Pulmonary artery endothelial cell (primary cell): Measurements from ENCODE around the gene NFIC. TPM values are rescaled to one million over a fixed set of nuclear protein-coding genes. Genes with fewer than 3 reads are reported as not detected.
"Not testable (repeated sequence)": the region's sequence is repeated elsewhere in the genome, so short reads cannot be mapped to it uniquely, and the experiment has no call there.

Experiments used
- DNase-seq: peaks from one replicate; pipeline ENCODE4 v3.0.0-alpha.2; 2011; ENCODE audit warnings: low read depth, low spot score
- total RNA-seq: library from RNA; depleted of rRNA; stranded (reverse); fragments of >200 nt; gene quantifications from 2 replicates; pipeline ENCODE4 v1.2.3, GENCODE V29; 2014

The NFIC gene
- total RNA-seq, 1 donor from 2014 or later = 31.9 TPM

DNA sequence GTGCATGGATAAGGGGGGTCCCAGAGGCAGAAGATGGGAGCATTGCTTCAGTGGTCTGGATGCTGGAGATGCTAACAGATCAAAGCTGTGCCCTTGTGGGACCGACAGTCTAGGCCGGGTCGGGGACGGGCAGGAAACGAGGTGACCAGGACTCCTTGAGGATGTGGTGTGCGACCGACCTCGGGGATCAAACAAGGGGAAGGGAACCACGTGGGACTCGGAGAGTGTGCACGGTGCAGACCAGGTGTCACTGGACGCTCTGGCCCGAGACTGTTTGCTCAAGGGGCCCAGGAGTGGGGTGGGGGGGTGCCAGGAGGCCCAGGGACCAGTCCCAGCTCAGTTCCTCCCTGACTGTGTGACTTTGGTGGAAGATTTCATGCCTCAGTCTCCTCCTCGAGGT is 6.0 kb downstream of the NFIC start:
- DNase-seq = no peak

- DNase-seq = no peak
Observed at GRCh38 chr19:3373971-3374368, 7.6 kb downstream of the NFIC start.

- no peak for DNase-seq
Observed at GRCh38 chr19:3374369-3375112, 8.2 kb downstream of the NFIC start.

- no peak for DNase-seq
Observed at GRCh38 chr19:3375221-3376090, 9.1 kb downstream of the NFIC start.

DNA sequence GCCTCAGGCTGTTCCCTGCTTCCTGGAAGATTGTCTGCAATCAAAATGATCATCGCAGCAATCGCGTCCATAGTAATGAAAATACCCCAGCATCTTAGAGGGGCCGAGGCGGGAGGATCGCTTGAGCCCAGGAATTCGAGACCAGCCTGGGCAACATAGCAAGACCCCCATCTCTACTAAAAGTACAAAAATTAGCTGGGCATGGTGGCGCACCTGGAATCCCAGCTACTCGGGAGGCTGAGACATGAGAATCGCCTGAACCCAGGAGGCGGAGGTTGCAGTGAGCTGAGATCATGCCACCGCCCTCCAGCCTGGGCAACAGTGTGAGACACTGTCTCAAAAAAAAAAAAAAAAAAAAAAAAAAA is 9.7 kb downstream of the NFIC start:
- not testable (repeated sequence) for DNase-seq

DNA sequence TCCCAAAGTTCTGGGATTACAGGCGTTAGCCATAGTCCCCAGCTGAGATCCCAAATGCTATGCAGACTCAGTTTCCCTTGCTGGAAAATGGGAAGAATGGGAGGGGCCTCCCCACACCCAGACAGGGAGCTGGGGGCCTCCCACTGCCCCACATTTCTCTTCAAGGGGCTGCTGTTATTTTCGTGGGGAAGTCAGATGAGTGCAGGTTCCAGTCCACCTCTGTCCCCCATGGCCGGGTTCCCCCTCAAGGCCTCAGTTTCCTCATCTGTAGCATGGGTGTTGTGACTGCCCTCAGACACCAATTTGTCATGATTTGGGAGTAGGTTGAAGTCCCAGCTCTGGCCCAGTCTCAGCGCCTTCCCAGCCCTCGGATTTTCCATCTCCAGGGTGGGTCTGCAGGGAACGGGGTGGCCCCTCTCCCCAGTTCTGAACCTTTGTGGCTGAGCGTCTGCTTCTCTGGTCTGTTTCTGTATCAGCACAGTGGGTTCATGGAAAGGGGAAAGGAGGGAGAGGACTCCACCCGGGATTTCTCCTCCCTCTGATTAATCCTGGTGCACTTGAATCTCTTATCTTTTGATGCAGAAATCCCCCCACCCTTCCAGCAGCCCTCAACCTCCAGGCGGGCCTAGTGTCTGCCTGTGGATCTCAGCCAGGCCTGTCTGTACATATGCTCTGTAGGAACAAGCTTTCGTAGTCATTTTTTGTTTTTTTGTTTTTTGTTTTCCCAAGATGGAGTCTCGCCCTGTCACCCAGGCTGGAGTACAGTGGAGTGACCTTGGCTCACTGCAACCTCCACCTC is 12.2 kb downstream of the NFIC start:
- DNase-seq = no peak

GRCh38 chr19:3380829-3381228 is 14.4 kb downstream of the NFIC start:
- no peak for DNase-seq

DNA sequence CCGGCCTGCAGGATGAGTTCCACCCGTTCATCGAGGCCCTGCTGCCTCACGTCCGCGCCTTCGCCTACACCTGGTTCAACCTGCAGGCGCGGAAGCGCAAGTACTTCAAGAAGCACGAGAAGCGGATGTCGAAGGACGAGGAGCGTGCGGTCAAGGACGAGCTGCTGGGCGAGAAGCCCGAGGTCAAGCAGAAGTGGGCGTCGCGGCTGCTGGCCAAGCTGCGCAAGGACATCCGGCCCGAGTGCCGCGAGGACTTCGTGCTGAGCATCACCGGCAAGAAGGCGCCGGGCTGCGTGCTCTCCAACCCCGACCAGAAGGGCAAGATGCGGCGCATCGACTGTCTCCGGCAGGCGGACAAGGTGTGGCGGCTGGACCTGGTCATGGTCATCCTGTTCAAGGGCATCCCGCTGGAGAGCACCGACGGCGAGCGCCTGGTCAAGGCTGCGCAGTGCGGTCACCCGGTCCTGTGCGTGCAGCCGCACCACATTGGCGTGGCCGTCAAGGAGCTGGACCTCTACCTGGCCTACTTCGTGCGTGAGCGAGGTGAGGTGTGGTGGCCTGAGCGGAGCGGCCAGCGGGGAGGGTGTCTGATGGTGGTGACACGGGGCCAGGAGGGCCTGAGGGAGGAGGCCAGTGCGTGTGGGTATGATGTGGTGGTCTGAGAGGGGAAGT is 15.5 kb downstream of the NFIC start:
- DNase-seq = no peak

- DNase-seq = no peak
Observed at GRCh38 chr19:3382460-3383100, 16.2 kb downstream of the NFIC start.

DNA sequence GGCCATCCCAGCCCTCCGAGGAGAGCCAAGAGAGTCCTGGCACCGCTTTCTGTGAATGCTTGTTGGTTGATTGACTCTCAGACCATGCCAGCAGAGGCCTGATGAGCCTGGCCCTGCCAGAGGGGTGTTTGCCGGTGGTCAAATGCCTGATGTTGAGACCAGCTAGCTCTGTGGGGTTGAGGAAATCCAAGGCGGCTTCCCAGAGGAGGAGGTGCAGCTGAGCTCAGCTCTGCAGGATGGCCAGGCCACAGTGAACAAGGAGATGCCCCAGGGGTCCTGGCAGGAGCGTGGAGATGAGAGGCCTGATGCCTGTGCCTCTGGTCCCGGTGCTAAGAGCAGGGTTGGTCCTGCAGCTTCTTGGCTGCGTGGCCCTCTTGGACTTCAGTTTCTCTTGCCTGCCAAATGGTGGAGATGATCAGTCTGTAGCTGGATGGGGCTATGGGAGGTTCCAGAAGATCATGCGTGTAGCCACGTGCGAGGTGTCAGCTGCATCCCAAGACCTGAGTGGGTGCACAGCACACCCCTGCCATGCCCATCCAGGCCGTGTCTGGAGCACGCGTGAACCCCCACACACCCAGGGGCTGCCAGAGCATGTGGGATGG is 16.8 kb downstream of the NFIC start:
- no peak for DNase-seq

DNA sequence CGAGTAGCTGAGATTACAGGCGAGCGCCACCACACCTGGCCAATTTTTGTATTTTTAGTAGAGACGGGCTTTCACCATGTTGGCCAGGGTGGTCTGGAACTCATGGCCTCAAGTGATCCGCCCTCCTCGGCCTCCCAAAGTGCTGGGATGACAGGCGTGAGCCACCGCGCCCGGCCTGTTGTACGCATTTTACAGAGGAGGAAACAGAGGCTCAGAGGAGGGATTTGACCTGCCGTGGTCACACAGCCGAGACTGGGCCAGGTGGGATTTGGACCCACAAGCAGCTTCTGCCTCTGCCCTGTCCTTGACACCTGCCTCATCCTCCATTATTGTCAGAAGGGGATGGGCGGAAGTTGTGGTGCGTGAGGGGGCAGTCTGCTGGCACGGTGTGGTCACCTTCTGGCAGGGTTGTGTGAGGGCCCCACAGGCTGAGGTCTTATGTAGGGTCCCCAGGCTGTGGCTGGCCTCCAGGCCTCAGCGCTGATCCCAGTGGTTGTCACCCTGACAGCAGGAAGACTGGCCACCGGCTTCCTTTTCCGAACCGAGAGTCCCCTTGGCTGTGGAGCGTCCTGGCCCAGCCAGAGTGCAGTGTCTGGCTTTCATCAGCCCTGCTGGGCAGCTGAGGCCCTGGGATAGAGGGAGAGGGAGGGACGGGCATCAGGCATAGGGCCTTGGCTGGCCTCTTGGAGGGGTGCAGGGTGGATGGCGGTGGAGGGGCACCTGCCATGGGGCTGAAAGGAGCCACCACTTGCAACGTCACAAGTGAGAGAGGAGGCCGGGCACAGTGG is 20.3 kb downstream of the NFIC start:
- DNase-seq = no peak

DNA sequence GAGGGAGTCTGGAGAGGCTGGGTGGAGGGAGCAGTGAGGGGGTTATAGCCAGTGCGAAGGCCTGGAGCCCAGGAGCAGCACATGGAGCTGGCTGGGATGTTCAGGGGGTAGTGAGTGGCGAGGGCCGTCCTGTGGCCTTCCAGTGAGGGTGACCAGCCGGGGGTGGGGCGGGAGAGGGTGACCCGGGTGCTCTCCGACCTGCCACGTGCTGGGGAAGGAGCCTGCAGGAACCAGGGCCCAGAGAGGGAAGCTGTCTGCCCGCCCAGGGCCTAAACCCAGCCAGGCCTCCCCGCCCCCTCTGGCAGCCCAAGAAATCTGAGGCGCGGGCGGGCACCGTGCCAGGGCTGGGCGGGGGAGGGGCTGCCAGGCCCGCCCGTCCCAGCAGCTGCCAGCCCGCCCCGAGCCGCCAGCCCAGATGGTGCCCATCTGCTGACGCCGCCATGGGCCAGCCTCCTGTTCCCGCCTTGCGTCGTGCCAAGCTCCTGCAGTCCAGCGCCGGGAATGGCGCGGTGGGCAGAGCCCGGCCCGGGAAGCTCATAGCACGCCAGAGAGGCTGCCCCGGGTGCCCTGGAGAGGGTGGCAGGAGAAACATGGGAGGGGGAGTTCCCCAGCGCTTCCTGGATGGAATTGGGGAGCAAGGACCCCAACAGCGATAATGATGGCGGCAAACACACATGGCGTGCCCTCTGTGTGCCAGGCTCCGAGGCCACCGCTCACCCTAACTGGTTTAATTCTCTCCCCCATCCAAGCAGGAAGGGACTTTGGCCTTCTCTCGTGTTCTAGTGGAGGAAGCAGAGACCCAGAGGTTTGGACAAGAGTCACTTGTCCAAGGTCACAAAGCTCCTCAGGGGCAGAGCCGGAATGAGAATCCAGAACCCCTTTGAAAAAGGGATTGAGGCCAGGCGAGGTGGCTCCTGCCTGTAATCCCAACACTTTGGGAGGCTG is 21.5 kb downstream of the NFIC start:
- no peak for DNase-seq

DNA sequence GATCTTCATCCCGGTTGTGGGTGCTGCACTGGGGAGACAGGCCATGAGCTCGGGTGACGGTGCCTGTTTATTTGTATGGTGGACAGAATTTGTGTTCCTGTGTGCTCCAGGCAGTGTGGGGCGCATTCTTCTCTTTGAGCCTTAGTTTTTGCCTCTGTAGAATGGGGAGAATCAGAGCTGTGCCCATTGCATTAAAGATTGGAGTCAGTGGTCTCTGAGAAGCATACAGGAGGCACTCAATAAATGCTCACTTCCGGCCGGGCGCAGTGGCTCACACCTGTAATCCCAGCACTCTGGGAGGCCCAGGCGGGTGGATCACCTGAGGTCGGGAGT is 23.0 kb downstream of the NFIC start:
- DNase-seq = no peak

- DNase-seq = no peak
Observed at GRCh38 chr19:3389876-3390371, 23.5 kb downstream of the NFIC start.

GRCh38 chr19:3391911-3392310 is 25.5 kb downstream of the NFIC start:
- not testable (repeated sequence) for DNase-seq

GRCh38 chr19:3392480-3392879 is 26.1 kb downstream of the NFIC start:
- no peak for DNase-seq

DNA sequence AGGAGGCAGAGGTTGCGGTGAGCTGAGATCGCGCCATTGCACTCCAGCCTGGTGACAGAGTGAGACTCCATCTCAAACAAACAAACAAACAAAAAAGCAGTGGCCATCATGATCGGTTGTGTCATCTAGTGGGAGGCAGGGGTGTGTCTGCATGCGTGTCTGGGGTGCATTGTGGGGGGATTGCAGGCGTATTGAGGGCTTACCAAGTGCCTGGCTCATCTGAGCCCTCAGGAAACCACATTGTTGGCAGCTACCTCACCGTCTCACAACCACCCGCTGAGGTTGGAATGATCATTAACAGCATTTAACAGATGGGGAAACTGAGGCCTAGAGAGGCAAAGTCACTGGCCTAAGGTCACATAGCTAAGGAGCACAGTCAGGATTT is 30.5 kb downstream of the NFIC start:
- DNase-seq = no peak

GRCh38 chr19:3397266-3398022 is 31.1 kb downstream of the NFIC start:
- no peak for DNase-seq
